ENCODE data around the gene WBP4. TPM values are rescaled to one million over a fixed set of nuclear protein-coding genes. Genes with fewer than 3 reads are reported as not detected.
A peak's percentile ranks its signal among the peaks of the same experiment; 100 is the strongest.

WBP4 gene
- polyA plus RNA-seq, 2 of the 4 experiments (the other 2 are of a cell fraction), result 9.0 to 13.9 TPM

- ATAC-seq, result peak in 1 of 2 experiments; percentile 39; a peak in 3 of 6 replicates
- CTCF ChIA-PET, result interaction anchor here (0.6 to 2.8 kb wide), 19 partner anchors 9 to 991 kb away, joined by 3 to 8 read pairs (median 3); partner anchors contain the start of gene ELF1
Measured at GRCh38 chr13:41054919-41055619, 6.2 kb upstream of the WBP4 start.

GRCh38 chr13:41056194-41056593, 5.1 kb upstream of the WBP4 start:
- Histone ChIP-seq H3K9me3 (no peaks in the 10 kb centered on the region), H3K4me1 (peaks cover 52% of the 10 kb centered on the region)
- no peak for ATAC-seq

More at GRCh38 chr13:41054919-41055619, 6.2 kb upstream of the WBP4 start:
- no peaks in the 10 kb centered on the region for H3K9me3 ChIP-seq
- peak in 1 of 2 experiments; percentile 33 for DNase-seq (ENCODE audit: low read depth in 1 of 2, low spot score in 1 of 2)
- H3K4me1 ChIP-seq, result peaks cover 55% of the 10 kb centered on the region
- FAIRE-seq, result no peak
- H3K27ac ChIP-seq, result no peak overlapping the region
- TF ChIP-seq KDM1A (IDR thresholded peaks at IDR 0.05; ENCODE audit: low read depth) (no peak), FOXS1 (CRISPR knock-in tag; IDR thresholded peaks at IDR 0.05) (no peak), NR3C1 (IDR thresholded peaks at IDR 0.05) (no peak), MAX (IDR thresholded peaks at IDR 0.05) (no peak), FOSL2 (IDR thresholded peaks at IDR 0.05) (no peak), FOSL2 (CRISPR knock-in tag; IDR thresholded peaks at IDR 0.05) (no peak), CTCF (IDR thresholded peaks at IDR 0.05) (0 out of 3 replicates have a peak, but pooled peaks have one; percentile 21)
- POLR2A ChIA-PET, result no interaction called here
- no peak overlapping the region for H3K4me3 ChIP-seq
- WGBS (ENCODE audit: missing lambda C conversion rate), result 82% methylated on average over 5 of the region's 5 CpGs
- H3K4me2 ChIP-seq, result peak overlapping the region; percentile 75; the same call in 2 of the 3 replicates

More at GRCh38 chr13:41056194-41056593, 5.1 kb upstream of the WBP4 start:
- no peak for FAIRE-seq
- no peak for DNase-seq (ENCODE audit: low read depth in 1 of 2, low spot score in 1 of 2)
- TF ChIP-seq RCOR1 (IDR thresholded peaks at IDR 0.05; ENCODE audit: low read depth, low read length), result no peak
- TF ChIP-seq TFCP2L1 (CRISPR knock-in tag; IDR thresholded peaks at IDR 0.05), result no peak
- TF ChIP-seq MAFK (IDR thresholded peaks at IDR 0.05; ENCODE audit: partially characterized antibody), result no peak
- no peak for TF ChIP-seq REST (IDR thresholded peaks at IDR 0.05)
- no peak for TF ChIP-seq MYC (IDR thresholded peaks at IDR 0.05; ENCODE audit: borderline replicate concordance, low read length)
- no peak for TF ChIP-seq RNF2 (IDR thresholded peaks at IDR 0.05; ENCODE audit: borderline replicate concordance, low read depth)
- no peak for TF ChIP-seq PHF8 (IDR thresholded peaks at IDR 0.05; ENCODE audit: borderline replicate concordance, low read depth)
- no peak for TF ChIP-seq ELK1 (IDR thresholded peaks at IDR 0.05; ENCODE audit: low read depth, low read length)
- TF ChIP-seq ZSCAN20 (CRISPR knock-in tag; IDR thresholded peaks at IDR 0.05), result no peak
- TF ChIP-seq ZNF302 (CRISPR knock-in tag; IDR thresholded peaks at IDR 0.05), result no peak
- no peak for TF ChIP-seq FOSL2 (IDR thresholded peaks at IDR 0.05)
- no peak for TF ChIP-seq FOSL2 (CRISPR knock-in tag; IDR thresholded peaks at IDR 0.05)
- TF ChIP-seq HOXB13 (CRISPR knock-in tag; IDR thresholded peaks at IDR 0.05; ENCODE audit: low read depth), result no peak
- TF ChIP-seq HOXB5 (CRISPR knock-in tag; IDR thresholded peaks at IDR 0.05), result no peak
- no peak for TF ChIP-seq RARB (CRISPR knock-in tag; IDR thresholded peaks at IDR 0.05)
- TF ChIP-seq PBX3 (IDR thresholded peaks at IDR 0.05), result no peak
- TF ChIP-seq MAZ (IDR thresholded peaks at IDR 0.05; ENCODE audit: borderline replicate concordance, low read depth, low read length), result no peak
- no peak for TF ChIP-seq FOSB (CRISPR knock-in tag; IDR thresholded peaks at IDR 0.05)
- CTCF ChIA-PET, result interaction anchor here (1.1 to 2.6 kb wide), 2 partner anchors 27 to 31 kb away, joined by 3 to 8 read pairs; no protein-coding TSS in a partner anchor
- POLR2A ChIA-PET, result no interaction called here
- no peak overlapping the region for H3K4me3 ChIP-seq
- no peak overlapping the region for H3K4me2 ChIP-seq
- H3K27ac ChIP-seq, result no peak overlapping the region

All from A549 (cell line).